Central memory CD8-positive, alpha-beta T cell (primary cell): Measurements from ENCODE around the gene UMAD1.
A peak's percentile ranks its signal among the peaks of the same experiment; 100 is the strongest.

Source experiments
- ATAC-seq: fragments of 150-1000 bp; cut with Tn5 transposase; replicated peaks from 2 replicates; pipeline ENCODE4 v1.10.0; 2022; ENCODE audit warnings: mild to moderate bottlenecking, moderate FRiP score, moderate number of reproducible peaks; ENCODE audit not compliant: poor library complexity, severe bottlenecking; ENCODE audit errors: extremely low read depth
- DNase-seq, 2 donors: peaks; one replicate each; pipeline ENCODE4 v3.0.0; 2021; ENCODE audit warnings: low spot score in 2 of 2
- H3K27ac Mint-ChIP-seq: one replicate; pipeline ENCODE4 v1.8.0; 2022; ENCODE audit warnings: low read depth, mild to moderate bottlenecking, moderate library complexity, mixed read lengths
- H3K27me3 Mint-ChIP-seq: one replicate; pipeline ENCODE4 v1.8.0; 2022; ENCODE audit warnings: mixed read lengths
- H3K36me3 Mint-ChIP-seq: one replicate; pipeline ENCODE4 v1.8.0; 2022; ENCODE audit warnings: mild to moderate bottlenecking, moderate library complexity, mixed read lengths; ENCODE audit not compliant: insufficient read depth
- H3K4me1 Mint-ChIP-seq: one replicate; pipeline ENCODE4 v1.8.0; 2022; ENCODE audit warnings: mixed read lengths
- H3K4me3 Mint-ChIP-seq: one replicate; pipeline ENCODE4 v1.8.0; 2022; ENCODE audit warnings: mild to moderate bottlenecking, moderate library complexity, mixed read lengths
- H3K9me3 Mint-ChIP-seq: one replicate; pipeline ENCODE4 v1.8.0; 2022; ENCODE audit warnings: mixed read lengths

Gene UMAD1

GRCh38 chr7:7745258-7745657 is 104.7 kb downstream of the UMAD1 start:
- Mint-ChIP-seq H3K36me3 (peaks cover 2% of the 10 kb centered on the region), H3K27ac (no peak overlapping the region), H3K27me3 (no peaks in the 10 kb centered on the region), H3K4me3 (no peak overlapping the region), H3K4me1 (peaks cover 14% of the 10 kb centered on the region), H3K9me3 (no peaks in the 10 kb centered on the region)
- ATAC-seq (no peak), DNase-seq (no peak)

- DNase-seq (no peak), ATAC-seq (no peak)
- H3K4me3 Mint-ChIP-seq: no peak overlapping the region
- H3K4me1 Mint-ChIP-seq: peaks cover 11% of the 10 kb centered on the region
- peaks cover 2% of the 10 kb centered on the region for H3K36me3 Mint-ChIP-seq
- H3K27ac Mint-ChIP-seq: no peak overlapping the region
- no peaks in the 10 kb centered on the region for H3K9me3 Mint-ChIP-seq
- no peaks in the 10 kb centered on the region for H3K27me3 Mint-ChIP-seq
Observed at GRCh38 chr7:7745966-7746365, 105.4 kb downstream of the UMAD1 start.

- H3K9me3 Mint-ChIP-seq: no peaks in the 10 kb centered on the region
- no peak overlapping the region for H3K4me3 Mint-ChIP-seq
- DNase-seq (no peak), ATAC-seq (no peak)
- no peak overlapping the region for H3K27ac Mint-ChIP-seq
- H3K36me3 Mint-ChIP-seq: peaks cover 2% of the 10 kb centered on the region
- no peaks in the 10 kb centered on the region for H3K27me3 Mint-ChIP-seq
- peaks cover 11% of the 10 kb centered on the region for H3K4me1 Mint-ChIP-seq
Observed at GRCh38 chr7:7746458-7746857, 105.9 kb downstream of the UMAD1 start.

GRCh38 chr7:7750571-7751242 is 110.2 kb downstream of the UMAD1 start:
- Mint-ChIP-seq H3K27me3 (no peaks in the 10 kb centered on the region), H3K27ac (no peak overlapping the region), H3K4me1 (peaks cover 5% of the 10 kb centered on the region), H3K4me3 (no peak overlapping the region), H3K36me3 (no peaks in the 10 kb centered on the region), H3K9me3 (no peaks in the 10 kb centered on the region)
- ATAC-seq: no peak
- no peak for DNase-seq

GRCh38 chr7:7751243-7752092 is 110.9 kb downstream of the UMAD1 start:
- no peak overlapping the region for H3K4me3 Mint-ChIP-seq
- ATAC-seq: no peak
- DNase-seq: no peak
- H3K36me3 Mint-ChIP-seq: no peaks in the 10 kb centered on the region
- H3K9me3 Mint-ChIP-seq: no peaks in the 10 kb centered on the region
- H3K27me3 Mint-ChIP-seq: no peaks in the 10 kb centered on the region
- H3K4me1 Mint-ChIP-seq: peaks cover 5% of the 10 kb centered on the region
- no peak overlapping the region for H3K27ac Mint-ChIP-seq

- H3K9me3 Mint-ChIP-seq: no peaks in the 10 kb centered on the region
- no peaks in the 10 kb centered on the region for H3K27me3 Mint-ChIP-seq
- DNase-seq (no peak), ATAC-seq (no peak)
- H3K27ac Mint-ChIP-seq: no peak overlapping the region
- no peak overlapping the region for H3K4me3 Mint-ChIP-seq
- peaks cover 16% of the 10 kb centered on the region for H3K4me1 Mint-ChIP-seq
- no peaks in the 10 kb centered on the region for H3K36me3 Mint-ChIP-seq
Observed at GRCh38 chr7:7756577-7756976, 116.0 kb downstream of the UMAD1 start.

- H3K27ac Mint-ChIP-seq: no peak overlapping the region
- no peaks in the 10 kb centered on the region for H3K27me3 Mint-ChIP-seq
- DNase-seq (no peak), ATAC-seq (no peak)
- H3K4me1 Mint-ChIP-seq: peaks cover 26% of the 10 kb centered on the region
- H3K9me3 Mint-ChIP-seq: no peaks in the 10 kb centered on the region
- H3K36me3 Mint-ChIP-seq: peaks cover 2% of the 10 kb centered on the region
- no peak overlapping the region for H3K4me3 Mint-ChIP-seq
Observed at GRCh38 chr7:7757576-7757975, 117.0 kb downstream of the UMAD1 start.

GRCh38 chr7:7761340-7761973 is 120.9 kb downstream of the UMAD1 start:
- Mint-ChIP-seq H3K27me3 (no peaks in the 10 kb centered on the region), H3K9me3 (no peaks in the 10 kb centered on the region), H3K36me3 (peaks cover 2% of the 10 kb centered on the region), H3K4me1 (peaks cover 40% of the 10 kb centered on the region), H3K4me3 (peak overlapping the region; percentile 78), H3K27ac (peak overlapping the region; percentile 83)
- DNase-seq: no peak
- peak; percentile 38 for ATAC-seq

- peaks cover 40% of the 10 kb centered on the region for H3K4me1 Mint-ChIP-seq
- ATAC-seq (peak; percentile 82), DNase-seq (no peak)
- H3K4me3 Mint-ChIP-seq: peak overlapping the region; percentile 78
- no peaks in the 10 kb centered on the region for H3K27me3 Mint-ChIP-seq
- peak overlapping the region; percentile 83 for H3K27ac Mint-ChIP-seq
- peaks cover 2% of the 10 kb centered on the region for H3K36me3 Mint-ChIP-seq
- no peaks in the 10 kb centered on the region for H3K9me3 Mint-ChIP-seq
Observed at GRCh38 chr7:7761974-7762779, 121.6 kb downstream of the UMAD1 start.

GRCh38 chr7:7764520-7765396 is 124.2 kb downstream of the UMAD1 start:
- ATAC-seq (no peak), DNase-seq (no peak)
- Mint-ChIP-seq H3K9me3 (no peaks in the 10 kb centered on the region), H3K4me3 (no peak overlapping the region), H3K27me3 (no peaks in the 10 kb centered on the region), H3K36me3 (peaks cover 2% of the 10 kb centered on the region), H3K4me1 (peaks cover 40% of the 10 kb centered on the region), H3K27ac (peak overlapping the region; percentile 54)

GRCh38 chr7:7765422-7765821 is 124.9 kb downstream of the UMAD1 start:
- Mint-ChIP-seq H3K4me3 (no peak overlapping the region), H3K36me3 (peaks cover 2% of the 10 kb centered on the region), H3K9me3 (no peaks in the 10 kb centered on the region), H3K4me1 (peaks cover 42% of the 10 kb centered on the region), H3K27me3 (no peaks in the 10 kb centered on the region), H3K27ac (peak overlapping the region; percentile 54)
- ATAC-seq (no peak), DNase-seq (no peak)
